ENCODE results near the gene AHNAK.

Gene AHNAK

GRCh38 chr11:62418136-62418535 lies 128.5 kb downstream of the AHNAK start:
- no peak overlapping the region for H3K9ac ChIP-seq
- no peak for TF ChIP-seq CTCF (conservative IDR thresholded peaks at IDR 0.05; ENCODE audit: low read depth, low read length)
- no peak overlapping the region for H3K4me3 ChIP-seq (IDR thresholded peaks at IDR 0.05; ENCODE audit: insufficient read depth, low read depth, low read length)
- no peaks in the 10 kb centered on the region for H3K79me2 ChIP-seq (ENCODE audit: insufficient read depth, low read depth)
- H4K20me1 ChIP-seq (ENCODE audit: insufficient read depth), result no peaks in the 10 kb centered on the region
- H3K4me2 ChIP-seq, result no peak overlapping the region
- no peaks in the 10 kb centered on the region for H3K36me3 ChIP-seq (ENCODE audit: insufficient read depth)
- H3K27me3 ChIP-seq (ENCODE audit: insufficient read depth, low read depth), result no peaks in the 10 kb centered on the region
- H2AFZ ChIP-seq (ENCODE audit: low read depth), result no peak overlapping the region
- no peaks in the 10 kb centered on the region for H3K4me1 ChIP-seq (ENCODE audit: low read depth, poor library complexity, severe bottlenecking)
- H3K27ac ChIP-seq, result no peak overlapping the region

- Histone ChIP-seq H3K36me3 (ENCODE audit: insufficient read depth) (no peaks in the 10 kb centered on the region), H2AFZ (ENCODE audit: low read depth) (no peak overlapping the region), H3K27me3 (ENCODE audit: insufficient read depth, low read depth) (no peaks in the 10 kb centered on the region), H3K4me2 (no peak overlapping the region), H3K27ac (no peak overlapping the region), H3K79me2 (ENCODE audit: insufficient read depth, low read depth) (no peaks in the 10 kb centered on the region), H4K20me1 (ENCODE audit: insufficient read depth) (no peaks in the 10 kb centered on the region), H3K9ac (no peak overlapping the region), H3K4me1 (ENCODE audit: low read depth, poor library complexity, severe bottlenecking) (no peaks in the 10 kb centered on the region), H3K4me3 (IDR thresholded peaks at IDR 0.05; ENCODE audit: insufficient read depth, low read depth, low read length) (no peak overlapping the region)
- TF ChIP-seq CTCF (conservative IDR thresholded peaks at IDR 0.05; ENCODE audit: low read depth, low read length), result no peak
These were observed 130.0 kb downstream of the AHNAK start for GRCh38 chr11:62416596-62416995.

GRCh38 chr11:62413060-62413696 lies 133.4 kb downstream of the AHNAK start:
- no peaks in the 10 kb centered on the region for H3K36me3 ChIP-seq (ENCODE audit: insufficient read depth)
- no peak overlapping the region for H2AFZ ChIP-seq (ENCODE audit: low read depth)
- H3K27ac ChIP-seq, result no peak overlapping the region

GRCh38 chr11:62411524-62411923 lies 135.1 kb downstream of the AHNAK start:
- Histone ChIP-seq H3K4me2 (no peak overlapping the region), H3K4me1 (ENCODE audit: low read depth, poor library complexity, severe bottlenecking) (no peaks in the 10 kb centered on the region), H4K20me1 (ENCODE audit: insufficient read depth) (no peaks in the 10 kb centered on the region), H3K79me2 (ENCODE audit: insufficient read depth, low read depth) (no peaks in the 10 kb centered on the region), H3K4me3 (IDR thresholded peaks at IDR 0.05; ENCODE audit: insufficient read depth, low read depth, low read length) (no peak overlapping the region), H3K27me3 (ENCODE audit: insufficient read depth, low read depth) (no peaks in the 10 kb centered on the region), H3K36me3 (ENCODE audit: insufficient read depth) (no peaks in the 10 kb centered on the region), H2AFZ (ENCODE audit: low read depth) (no peak overlapping the region), H3K9ac (no peak overlapping the region), H3K27ac (no peak overlapping the region)
- TF ChIP-seq CTCF (conservative IDR thresholded peaks at IDR 0.05; ENCODE audit: low read depth, low read length), result no peak

More at GRCh38 chr11:62413060-62413696, 133.4 kb downstream of the AHNAK start:
- H3K27me3 ChIP-seq (ENCODE audit: insufficient read depth, low read depth), result no peaks in the 10 kb centered on the region
- H3K9ac ChIP-seq, result no peak overlapping the region
- H3K79me2 ChIP-seq (ENCODE audit: insufficient read depth, low read depth), result no peaks in the 10 kb centered on the region
- no peak for TF ChIP-seq CTCF (conservative IDR thresholded peaks at IDR 0.05; ENCODE audit: low read depth, low read length)
- H3K4me1 ChIP-seq (ENCODE audit: low read depth, poor library complexity, severe bottlenecking), result no peaks in the 10 kb centered on the region
- H4K20me1 ChIP-seq (ENCODE audit: insufficient read depth), result no peaks in the 10 kb centered on the region
- no peak overlapping the region for H3K4me2 ChIP-seq
- no peak overlapping the region for H3K4me3 ChIP-seq (IDR thresholded peaks at IDR 0.05; ENCODE audit: insufficient read depth, low read depth, low read length)
